Measurements from ENCODE around the gene CDC42EP4.
A peak's percentile ranks its signal among the peaks of the same experiment; 100 is the strongest.

The CDC42EP4 gene, protein sequence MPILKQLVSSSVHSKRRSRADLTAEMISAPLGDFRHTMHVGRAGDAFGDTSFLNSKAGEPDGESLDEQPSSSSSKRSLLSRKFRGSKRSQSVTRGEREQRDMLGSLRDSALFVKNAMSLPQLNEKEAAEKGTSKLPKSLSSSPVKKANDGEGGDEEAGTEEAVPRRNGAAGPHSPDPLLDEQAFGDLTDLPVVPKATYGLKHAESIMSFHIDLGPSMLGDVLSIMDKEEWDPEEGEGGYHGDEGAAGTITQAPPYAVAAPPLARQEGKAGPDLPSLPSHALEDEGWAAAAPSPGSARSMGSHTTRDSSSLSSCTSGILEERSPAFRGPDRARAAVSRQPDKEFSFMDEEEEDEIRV

GRCh38 chr17:73311781-73312641, at the start of gene CDC42EP4:
Gene CDC42EP4, minus strand, starts transcription at chr17:73312001. Its CDS starts 25,501 bp downstream, at chr17:73286500.
- peak within 1 kb of the TSS; percentile 82 for H3K4me3 Mint-ChIP-seq
- no peaks in the 10 kb centered on the region for H3K9me3 Mint-ChIP-seq
- H3K27ac Mint-ChIP-seq: no peak within 1 kb of the TSS
- H3K36me3 Mint-ChIP-seq (ENCODE audit: low read depth): no peaks in the 10 kb centered on the region
- H3K27me3 Mint-ChIP-seq: peaks cover 4% of the 10 kb centered on the region
- H3K4me1 Mint-ChIP-seq (ENCODE audit: low read depth): peaks cover 17% of the 10 kb centered on the region

DNA sequence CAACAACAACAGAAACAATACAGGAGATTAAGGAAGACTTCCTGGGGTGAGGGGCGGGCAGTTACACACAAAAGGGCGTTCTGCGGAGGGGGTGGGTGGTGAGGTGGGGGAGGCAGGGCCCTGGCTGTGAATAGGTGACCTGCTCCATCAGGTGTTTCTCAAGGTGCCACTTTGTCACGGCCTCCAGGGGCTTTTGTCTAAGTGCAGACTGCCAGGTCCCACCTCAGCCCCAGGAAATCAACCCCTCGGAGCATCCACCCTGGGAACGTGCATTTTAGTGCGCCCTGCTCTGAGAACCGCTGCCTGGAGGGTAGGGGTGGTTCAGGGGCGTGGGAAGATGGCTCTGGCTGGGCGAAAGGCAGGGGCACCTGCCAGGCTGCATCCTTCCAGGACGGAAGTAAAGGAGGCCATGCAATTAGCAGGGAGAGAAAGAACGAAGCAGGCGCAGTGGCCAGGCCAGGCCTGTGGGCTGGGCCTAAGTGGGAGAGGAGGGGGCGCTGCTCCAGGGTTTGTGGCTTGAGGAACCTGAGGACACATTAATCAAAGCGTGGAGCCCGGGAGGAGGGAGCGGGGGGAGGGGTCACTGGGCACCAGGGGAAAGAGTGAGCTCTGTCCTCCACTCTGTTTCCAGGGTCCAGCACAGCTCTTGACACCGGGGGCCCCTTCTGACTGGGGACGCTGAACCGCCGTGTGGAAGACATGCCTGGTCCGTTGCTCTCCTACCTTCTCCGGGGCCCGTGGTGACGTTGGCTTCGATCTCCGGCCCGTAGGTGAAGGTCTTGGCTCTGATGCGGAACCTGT, 49.4 kb upstream of the CDC42EP4 start:
- no peaks in the 10 kb centered on the region for H3K27me3 Mint-ChIP-seq
- no peak overlapping the region for H3K4me3 Mint-ChIP-seq
- H3K36me3 Mint-ChIP-seq (ENCODE audit: low read depth): peaks cover 4% of the 10 kb centered on the region
- no peak overlapping the region for H3K27ac Mint-ChIP-seq
- H3K9me3 Mint-ChIP-seq: no peaks in the 10 kb centered on the region
- H3K4me1 Mint-ChIP-seq (ENCODE audit: low read depth): no peaks in the 10 kb centered on the region

DNA sequence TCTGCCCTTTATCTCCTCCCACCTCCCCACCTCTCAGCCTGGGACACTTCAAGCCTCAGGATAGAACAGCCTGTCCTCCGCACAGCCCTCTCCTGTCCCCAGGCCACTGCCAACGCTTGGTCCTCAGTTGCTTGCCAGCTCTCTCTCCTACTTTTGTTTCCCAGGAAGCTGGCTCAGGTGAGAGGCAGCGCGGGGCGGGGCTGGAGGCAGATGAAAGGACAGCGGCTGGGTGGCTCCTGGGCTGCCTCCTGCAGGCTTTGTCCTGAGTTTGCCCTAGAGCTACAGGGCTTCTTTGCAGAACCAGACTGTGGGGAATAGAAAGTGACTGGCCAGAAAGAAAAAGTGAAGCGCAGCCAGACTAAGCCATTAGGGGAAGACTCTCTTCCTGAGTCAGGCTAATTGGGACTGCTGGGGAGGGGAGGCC, 48.2 kb upstream of the CDC42EP4 start:
- Mint-ChIP-seq H3K27ac (no peak overlapping the region), H3K4me3 (no peak overlapping the region), H3K27me3 (no peaks in the 10 kb centered on the region), H3K4me1 (ENCODE audit: low read depth) (no peaks in the 10 kb centered on the region), H3K36me3 (ENCODE audit: low read depth) (peaks cover 3% of the 10 kb centered on the region), H3K9me3 (no peaks in the 10 kb centered on the region)

- no peaks in the 10 kb centered on the region for H3K9me3 Mint-ChIP-seq
- no peak overlapping the region for H3K4me3 Mint-ChIP-seq
- H3K27me3 Mint-ChIP-seq: no peaks in the 10 kb centered on the region
Observed at GRCh38 chr17:73359352-73359751, 47.6 kb upstream of the CDC42EP4 start.

GRCh38 chr17:73358668-73359067, 46.9 kb upstream of the CDC42EP4 start:
- H3K27ac Mint-ChIP-seq: no peak overlapping the region
- H3K9me3 Mint-ChIP-seq: no peaks in the 10 kb centered on the region
- no peaks in the 10 kb centered on the region for H3K4me1 Mint-ChIP-seq (ENCODE audit: low read depth)

More at GRCh38 chr17:73359352-73359751, 47.6 kb upstream of the CDC42EP4 start:
- Mint-ChIP-seq H3K36me3 (ENCODE audit: low read depth) (no peaks in the 10 kb centered on the region), H3K4me1 (ENCODE audit: low read depth) (no peaks in the 10 kb centered on the region), H3K27ac (no peak overlapping the region)

DNA sequence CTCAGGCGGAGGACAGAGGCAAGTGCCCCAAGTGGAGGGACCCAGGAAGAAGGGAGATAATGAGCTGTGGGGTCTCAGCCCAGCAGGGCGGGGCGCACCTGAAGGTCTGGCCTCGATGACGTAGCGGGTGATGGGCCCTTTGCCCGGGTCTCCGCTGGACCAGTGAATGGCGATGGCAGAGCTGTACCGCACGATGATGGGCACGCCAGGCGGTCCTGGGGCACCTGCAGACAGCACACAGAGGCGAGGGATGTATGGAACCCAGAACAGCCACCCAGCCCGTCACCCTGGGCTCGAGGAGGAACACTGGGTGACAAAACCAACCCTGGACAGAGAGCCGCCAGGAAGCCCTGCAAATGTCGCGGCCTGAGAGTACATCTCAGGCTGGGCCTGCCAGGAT, 46.2 kb upstream of the CDC42EP4 start:
- Mint-ChIP-seq H3K4me1 (ENCODE audit: low read depth) (no peaks in the 10 kb centered on the region), H3K27ac (no peak overlapping the region), H3K4me3 (no peak overlapping the region), H3K27me3 (no peaks in the 10 kb centered on the region), H3K9me3 (no peaks in the 10 kb centered on the region), H3K36me3 (ENCODE audit: low read depth) (no peaks in the 10 kb centered on the region)

More at GRCh38 chr17:73358668-73359067, 46.9 kb upstream of the CDC42EP4 start:
- no peaks in the 10 kb centered on the region for H3K27me3 Mint-ChIP-seq
- no peaks in the 10 kb centered on the region for H3K36me3 Mint-ChIP-seq (ENCODE audit: low read depth)
- H3K4me3 Mint-ChIP-seq: no peak overlapping the region

- H3K27me3 Mint-ChIP-seq: no peaks in the 10 kb centered on the region
- no peak overlapping the region for H3K27ac Mint-ChIP-seq
- no peaks in the 10 kb centered on the region for H3K4me1 Mint-ChIP-seq (ENCODE audit: low read depth)
- no peaks in the 10 kb centered on the region for H3K9me3 Mint-ChIP-seq
- H3K36me3 Mint-ChIP-seq (ENCODE audit: low read depth): no peaks in the 10 kb centered on the region
- no peak overlapping the region for H3K4me3 Mint-ChIP-seq
Observed at GRCh38 chr17:73357318-73357717, 45.5 kb upstream of the CDC42EP4 start.

DNA sequence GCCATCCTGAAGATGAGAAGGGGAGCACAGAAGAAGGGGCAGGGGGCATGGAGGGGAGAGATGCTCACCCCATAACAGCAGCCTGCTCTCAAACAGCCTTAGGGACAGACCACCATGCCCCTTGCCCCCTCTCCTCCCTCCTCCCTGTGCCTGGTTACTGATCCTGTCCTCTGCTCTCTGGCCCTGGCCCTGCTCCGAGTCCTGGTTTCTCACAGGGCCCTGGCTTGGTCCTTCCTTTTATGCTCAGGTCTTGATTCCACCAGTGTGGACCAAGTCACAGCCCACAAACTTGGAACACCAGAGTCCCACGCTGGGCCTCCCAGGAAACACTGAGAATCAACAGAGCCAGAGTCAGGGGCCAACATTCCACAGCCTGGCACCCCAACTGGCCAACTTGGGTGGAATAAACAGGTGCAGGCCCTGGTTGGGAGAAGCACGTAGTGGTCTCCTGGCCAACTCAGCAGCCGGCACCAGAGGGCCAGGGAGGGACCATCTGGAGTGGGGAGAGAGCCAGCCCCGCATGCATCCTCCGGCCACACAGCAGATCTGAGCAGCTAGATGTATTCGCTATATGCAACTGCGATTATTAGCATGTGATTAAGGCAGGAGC, 44.9 kb upstream of the CDC42EP4 start:
- no peak overlapping the region for H3K27ac Mint-ChIP-seq

GRCh38 chr17:73354423-73355284, 42.9 kb upstream of the CDC42EP4 start:
- Mint-ChIP-seq H3K9me3 (no peaks in the 10 kb centered on the region), H3K4me3 (no peak overlapping the region), H3K4me1 (ENCODE audit: low read depth) (no peaks in the 10 kb centered on the region), H3K36me3 (ENCODE audit: low read depth) (no peaks in the 10 kb centered on the region), H3K27ac (no peak overlapping the region), H3K27me3 (no peaks in the 10 kb centered on the region)

More for the DNA sequence above, 44.9 kb upstream of the CDC42EP4 start:
- no peaks in the 10 kb centered on the region for H3K36me3 Mint-ChIP-seq (ENCODE audit: low read depth)
- H3K9me3 Mint-ChIP-seq: no peaks in the 10 kb centered on the region
- H3K4me1 Mint-ChIP-seq (ENCODE audit: low read depth): no peaks in the 10 kb centered on the region
- no peaks in the 10 kb centered on the region for H3K27me3 Mint-ChIP-seq
- no peak overlapping the region for H3K4me3 Mint-ChIP-seq

- Mint-ChIP-seq H3K27ac (no peak overlapping the region), H3K9me3 (no peaks in the 10 kb centered on the region), H3K4me3 (no peak overlapping the region), H3K36me3 (ENCODE audit: low read depth) (no peaks in the 10 kb centered on the region), H3K27me3 (no peaks in the 10 kb centered on the region), H3K4me1 (ENCODE audit: low read depth) (no peaks in the 10 kb centered on the region)
Observed at GRCh38 chr17:73352261-73352660, 40.5 kb upstream of the CDC42EP4 start.

GRCh38 chr17:73351764-73352163, 40.0 kb upstream of the CDC42EP4 start:
- Mint-ChIP-seq H3K27me3 (no peaks in the 10 kb centered on the region), H3K4me1 (ENCODE audit: low read depth) (no peaks in the 10 kb centered on the region), H3K4me3 (no peak overlapping the region), H3K9me3 (no peaks in the 10 kb centered on the region), H3K36me3 (ENCODE audit: low read depth) (no peaks in the 10 kb centered on the region), H3K27ac (no peak overlapping the region)

DNA sequence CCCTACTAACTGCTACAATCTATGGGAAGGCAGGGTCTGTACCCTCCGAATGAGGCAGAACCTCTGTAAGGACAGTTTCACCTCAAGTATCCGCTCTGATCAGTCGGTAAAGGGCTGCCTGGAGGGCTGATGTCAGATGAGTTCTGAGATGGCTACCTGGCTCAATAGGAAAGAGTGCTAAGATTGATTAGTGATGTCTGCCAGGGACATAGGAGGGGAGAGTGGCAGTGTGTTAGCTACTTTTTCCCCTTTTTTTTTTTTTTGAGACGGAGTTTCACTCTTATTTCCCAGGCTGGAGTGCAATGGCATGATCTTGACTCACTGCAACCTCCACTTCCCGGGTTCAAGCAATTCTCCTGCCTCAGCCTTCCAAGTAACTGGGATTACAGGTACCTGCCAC, 39.1 kb upstream of the CDC42EP4 start:
- Mint-ChIP-seq H3K4me3 (no peak overlapping the region), H3K4me1 (ENCODE audit: low read depth) (no peaks in the 10 kb centered on the region), H3K27ac (no peak overlapping the region), H3K9me3 (no peaks in the 10 kb centered on the region), H3K36me3 (ENCODE audit: low read depth) (no peaks in the 10 kb centered on the region), H3K27me3 (no peaks in the 10 kb centered on the region)

GRCh38 chr17:73349647-73350046, 37.8 kb upstream of the CDC42EP4 start:
- H3K4me3 Mint-ChIP-seq: no peak overlapping the region
- H3K9me3 Mint-ChIP-seq: no peaks in the 10 kb centered on the region
- no peaks in the 10 kb centered on the region for H3K4me1 Mint-ChIP-seq (ENCODE audit: low read depth)
- no peak overlapping the region for H3K27ac Mint-ChIP-seq
- H3K36me3 Mint-ChIP-seq (ENCODE audit: low read depth): no peaks in the 10 kb centered on the region
- H3K27me3 Mint-ChIP-seq: no peaks in the 10 kb centered on the region

DNA sequence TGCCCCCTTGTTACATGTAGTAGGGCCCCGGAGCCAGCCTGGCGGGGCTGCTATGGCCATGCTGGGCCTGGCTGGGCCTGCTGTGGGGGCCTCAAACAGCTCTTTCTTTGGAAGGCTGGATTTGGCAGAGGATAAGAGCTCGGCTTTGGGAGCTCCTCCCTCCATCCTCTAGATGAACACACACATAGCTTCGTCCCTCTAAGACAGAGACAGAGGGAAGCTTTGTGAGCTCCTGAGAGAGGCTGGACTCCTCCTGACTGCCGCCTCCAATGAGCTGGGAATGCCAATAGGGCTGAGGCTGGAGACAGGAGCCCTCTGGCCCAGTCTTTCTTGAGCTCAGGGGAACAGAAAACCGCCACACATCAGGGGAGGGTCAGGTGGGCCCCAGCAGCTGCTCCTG, 37.3 kb upstream of the CDC42EP4 start:
- Mint-ChIP-seq H3K4me1 (ENCODE audit: low read depth) (no peaks in the 10 kb centered on the region), H3K4me3 (no peak overlapping the region), H3K36me3 (ENCODE audit: low read depth) (no peaks in the 10 kb centered on the region), H3K27ac (no peak overlapping the region), H3K27me3 (no peaks in the 10 kb centered on the region), H3K9me3 (no peaks in the 10 kb centered on the region)

All from stimulated activated naive CD8-positive, alpha-beta T cell treated with anti-CD3 and anti-CD28 coated beads, Interleukin-15, Interleukin-2, amounts not matched to agents 100 ng/mL and 50 ng/mL, for 24 hours (primary cell).